ENCODE results near the gene NEURL2.
"Not testable (repeated sequence)": the region's sequence is repeated elsewhere in the genome, so short reads cannot be mapped to it uniquely, and the experiment has no call there.

Gene NEURL2

DNA sequence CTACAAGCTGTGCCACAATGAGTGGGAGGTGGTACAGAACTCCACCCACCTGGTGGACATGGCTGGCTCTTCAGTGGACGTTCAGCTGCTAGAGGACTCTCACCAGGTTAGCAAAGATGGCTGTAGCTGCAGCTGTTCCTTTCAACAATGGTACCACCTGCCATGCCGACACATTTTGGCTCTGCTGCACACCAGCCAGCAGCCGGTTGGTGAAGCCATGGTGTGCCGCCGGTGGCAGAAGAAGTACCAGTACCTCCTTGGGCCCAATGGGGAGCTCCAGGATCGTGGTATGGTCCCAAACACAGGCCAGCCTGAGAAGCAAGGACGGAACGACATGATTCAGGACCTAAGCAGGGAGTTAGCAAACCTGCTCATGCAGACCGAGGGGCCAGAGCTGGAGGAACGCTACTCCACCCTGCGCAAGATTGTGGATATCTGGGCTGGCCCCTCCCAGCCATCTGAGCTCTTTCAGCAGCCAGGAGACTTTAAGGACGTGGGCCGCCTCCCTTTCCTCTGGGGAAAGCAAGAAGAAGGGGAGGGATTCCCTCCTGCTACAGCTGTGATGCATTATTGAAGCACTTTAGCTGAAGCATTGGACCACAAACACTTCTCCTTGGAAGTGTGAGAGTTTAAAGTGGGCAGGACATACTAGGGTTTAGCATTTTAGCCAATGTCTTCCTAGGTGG lies 12.8 kb downstream of the NEURL2 start:
- H3K9me3 ChIP-seq (replicated peaks in 1 of 11), result no peaks in the 10 kb centered on the region
- peaks cover 31 to 53% (median 43%) of the 10 kb centered on the region in 11 experiments for H3K36me3 ChIP-seq
- no peaks in the 10 kb centered on the region for H3K27me3 ChIP-seq
- H3K9ac ChIP-seq, result no peak overlapping the region; a peak in 1 of 22 replicates
- H4K20me1 ChIP-seq, result peaks cover 0 to 25% (median 2%) of the 10 kb centered on the region in 11 experiments; a peak in 9 of 22 replicates
- no peak overlapping the region for H3K4me2 ChIP-seq
- no peak for TF ChIP-seq Cebpa-rat (IDR thresholded peaks at IDR 0.05)
- no peak overlapping the region for H3K4me3 ChIP-seq
- peaks cover 9 to 26% (median 20%) of the 10 kb centered on the region in 10 experiments for H3K4me1 ChIP-seq
- H3K27ac ChIP-seq, result no peak overlapping the region

DNA sequence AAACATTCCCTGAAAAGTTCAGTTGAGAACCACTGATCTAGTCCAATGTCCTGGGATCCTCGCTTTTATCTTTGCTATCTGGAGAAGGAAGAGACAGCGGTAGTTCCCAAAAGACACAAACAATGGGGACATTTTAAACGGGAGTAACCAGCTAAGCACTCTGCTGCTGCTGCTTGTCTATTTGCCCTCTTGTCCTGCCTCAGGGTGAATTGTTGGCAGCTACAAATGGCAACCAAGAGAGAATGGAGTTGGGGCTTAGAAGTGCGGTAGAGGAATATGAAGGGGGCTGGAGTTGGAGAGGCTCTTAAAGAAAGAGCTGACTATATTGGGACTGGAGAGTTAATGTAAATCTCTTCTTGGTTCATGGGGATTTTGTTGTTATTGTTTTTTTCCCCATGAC lies 16.4 kb downstream of the NEURL2 start:
- no peaks in the 10 kb centered on the region for H3K27me3 ChIP-seq
- no peak overlapping the region for H3K4me2 ChIP-seq
- TF ChIP-seq Cebpa-rat (IDR thresholded peaks at IDR 0.05), result no peak
- H3K36me3 ChIP-seq, result peaks cover 19 to 58% (median 37%) of the 10 kb centered on the region in 11 experiments
- H3K4me1 ChIP-seq, result no peaks in the 10 kb centered on the region
- no peak overlapping the region for H3K4me3 ChIP-seq
- H3K9ac ChIP-seq, result no peak overlapping the region
- peaks cover 0 to 18% (median 0%) of the 10 kb centered on the region in 11 experiments; a peak in 1 of 22 replicates for H4K20me1 ChIP-seq
- no peak overlapping the region for H3K27ac ChIP-seq
- no peaks in the 10 kb centered on the region for H3K9me3 ChIP-seq (replicated peaks in 1 of 11)

DNA sequence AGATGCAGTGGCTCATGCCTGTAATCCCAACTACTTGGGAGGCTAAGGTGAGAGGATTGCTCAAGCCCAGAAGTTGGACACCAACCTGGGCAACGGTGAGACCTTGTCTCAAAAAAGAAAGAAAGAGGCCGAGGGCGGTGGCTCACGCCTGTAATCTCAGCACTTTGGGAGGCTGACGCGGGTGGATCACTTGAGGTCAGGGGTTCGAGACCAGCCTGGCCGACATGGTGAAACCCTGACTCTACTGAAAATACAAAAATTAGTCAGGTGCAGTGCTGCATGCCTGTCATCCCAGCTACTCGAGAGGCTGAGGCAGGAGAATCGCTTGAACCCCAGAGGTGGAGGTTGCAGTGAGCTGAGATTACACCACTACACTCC lies 16.9 kb downstream of the NEURL2 start:
- H3K4me3 ChIP-seq; H3K27ac ChIP-seq; H3K27me3 ChIP-seq; H3K9ac ChIP-seq; H3K4me2 ChIP-seq; H3K9me3 ChIP-seq (replicated peaks in 1 of 11); H3K4me1 ChIP-seq: not testable (repeated sequence)
- peaks cover 0 to 18% (median 0%) of the 10 kb centered on the region in 11 experiments; a peak in 1 of 22 replicates for H4K20me1 ChIP-seq
- peaks cover 19 to 59% (median 37%) of the 10 kb centered on the region in 11 experiments for H3K36me3 ChIP-seq

DNA sequence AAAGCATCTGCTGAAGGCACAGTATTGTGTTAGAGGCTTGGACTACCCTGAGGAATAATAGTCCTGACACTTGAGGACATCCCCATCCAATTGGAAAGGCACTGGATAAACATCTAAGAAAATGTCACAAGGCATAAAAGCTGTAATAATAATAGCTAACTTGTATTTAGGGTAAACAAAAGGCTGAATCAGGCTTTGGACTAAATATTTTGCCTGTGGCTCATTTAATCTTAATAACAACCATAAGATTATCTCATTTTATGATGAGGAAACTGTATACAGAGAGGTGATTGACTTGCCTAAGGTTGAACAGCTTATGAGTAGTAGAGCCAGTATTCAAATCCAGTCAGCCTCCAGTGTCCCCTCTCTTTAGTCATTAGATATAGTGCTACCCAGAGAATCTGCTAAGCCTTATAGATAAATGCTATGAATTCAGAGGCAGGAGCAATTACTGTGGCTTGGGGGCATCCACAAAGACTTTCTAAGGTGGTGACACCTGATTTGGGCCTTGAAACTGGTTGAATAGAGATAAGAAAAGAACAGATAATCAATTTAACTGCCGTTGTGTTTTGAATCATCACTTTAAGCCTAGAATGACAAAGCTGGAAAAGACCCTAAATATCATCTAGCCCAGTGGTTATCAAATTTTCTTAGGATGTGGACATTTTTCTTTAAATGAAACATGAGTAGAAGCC lies 17.5 kb downstream of the NEURL2 start:
- Histone ChIP-seq H3K9ac (no peak overlapping the region), H3K4me3 (no peak overlapping the region), H3K9me3 (replicated peaks in 1 of 11) (no peaks in the 10 kb centered on the region), H4K20me1 (peaks cover 0 to 18% (median 0%) of the 10 kb centered on the region in 11 experiments; a peak in 1 of 22 replicates), H3K4me2 (no peak overlapping the region), H3K27me3 (no peaks in the 10 kb centered on the region), H3K27ac (no peak overlapping the region), H3K36me3 (peaks cover 19 to 56% (median 32%) of the 10 kb centered on the region in 11 experiments), H3K4me1 (no peaks in the 10 kb centered on the region)
- TF ChIP-seq Cebpa-rat (IDR thresholded peaks at IDR 0.05), result no peak

DNA sequence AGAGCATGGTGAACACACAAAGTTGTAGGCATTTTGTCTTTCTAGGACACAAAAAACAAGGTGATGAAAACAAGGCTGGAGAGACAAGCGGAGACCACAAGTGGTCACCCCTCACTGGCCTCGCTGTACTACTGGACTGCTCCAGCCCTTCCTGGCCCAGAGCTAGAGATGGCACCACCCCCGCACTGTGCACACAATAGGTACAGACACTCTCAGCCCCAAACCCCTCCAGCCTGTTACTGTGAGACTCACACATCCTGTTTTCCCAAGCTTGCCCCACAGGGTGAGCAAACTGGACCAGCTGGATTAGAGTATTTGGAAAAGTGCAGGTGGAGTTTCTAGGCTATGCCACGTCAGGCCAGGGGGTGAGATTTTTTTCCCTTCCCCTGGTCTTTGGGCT lies 18.4 kb downstream of the NEURL2 start:
- Histone ChIP-seq H3K4me3 (no peak overlapping the region), H3K27me3 (no peaks in the 10 kb centered on the region), H3K27ac (no peak overlapping the region), H3K4me1 (no peaks in the 10 kb centered on the region), H3K4me2 (no peak overlapping the region), H3K9me3 (replicated peaks in 1 of 11) (no peaks in the 10 kb centered on the region), H4K20me1 (peaks cover 0 to 11% (median 0%) of the 10 kb centered on the region in 11 experiments; a peak in 1 of 22 replicates), H3K9ac (no peak overlapping the region), H3K36me3 (peaks cover 10 to 47% (median 23%) of the 10 kb centered on the region in 11 experiments)
- TF ChIP-seq Cebpa-rat (IDR thresholded peaks at IDR 0.05), result no peak

DNA sequence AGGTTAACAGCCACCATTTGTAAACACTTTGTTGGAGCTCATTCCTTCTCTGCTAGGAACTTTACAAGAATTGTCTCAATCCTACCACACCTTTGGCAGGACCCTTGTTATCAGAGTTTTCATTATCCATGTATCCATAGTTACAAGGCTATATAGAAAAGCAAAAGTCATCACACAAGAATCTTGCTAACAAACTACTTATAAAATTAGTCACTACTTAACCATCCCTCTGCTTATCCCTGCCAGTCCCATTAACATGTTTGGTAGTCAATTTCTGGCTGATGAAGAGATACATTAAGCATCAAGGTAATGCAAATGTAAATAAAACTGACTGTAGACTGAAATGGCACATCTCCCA lies 23.2 kb downstream of the NEURL2 start:
- no peak overlapping the region for H3K4me3 ChIP-seq
- H3K4me1 ChIP-seq, result peaks cover 0 to 9% (median 0%) of the 10 kb centered on the region in 10 experiments; a peak in 2 of 20 replicates
- no peaks in the 10 kb centered on the region for H3K9me3 ChIP-seq (replicated peaks in 1 of 11)
- H3K27ac ChIP-seq, result no peak overlapping the region
- H3K36me3 ChIP-seq, result peaks cover 0 to 24% (median 4%) of the 10 kb centered on the region in 11 experiments; a peak in 10 of 22 replicates
- no peak for TF ChIP-seq Cebpa-rat (IDR thresholded peaks at IDR 0.05)
- no peak overlapping the region for H3K9ac ChIP-seq
- no peak overlapping the region for H3K4me2 ChIP-seq
- no peaks in the 10 kb centered on the region for H3K27me3 ChIP-seq
- H4K20me1 ChIP-seq, result peaks cover 0 to 4% (median 0%) of the 10 kb centered on the region in 11 experiments; a peak in 1 of 22 replicates

DNA sequence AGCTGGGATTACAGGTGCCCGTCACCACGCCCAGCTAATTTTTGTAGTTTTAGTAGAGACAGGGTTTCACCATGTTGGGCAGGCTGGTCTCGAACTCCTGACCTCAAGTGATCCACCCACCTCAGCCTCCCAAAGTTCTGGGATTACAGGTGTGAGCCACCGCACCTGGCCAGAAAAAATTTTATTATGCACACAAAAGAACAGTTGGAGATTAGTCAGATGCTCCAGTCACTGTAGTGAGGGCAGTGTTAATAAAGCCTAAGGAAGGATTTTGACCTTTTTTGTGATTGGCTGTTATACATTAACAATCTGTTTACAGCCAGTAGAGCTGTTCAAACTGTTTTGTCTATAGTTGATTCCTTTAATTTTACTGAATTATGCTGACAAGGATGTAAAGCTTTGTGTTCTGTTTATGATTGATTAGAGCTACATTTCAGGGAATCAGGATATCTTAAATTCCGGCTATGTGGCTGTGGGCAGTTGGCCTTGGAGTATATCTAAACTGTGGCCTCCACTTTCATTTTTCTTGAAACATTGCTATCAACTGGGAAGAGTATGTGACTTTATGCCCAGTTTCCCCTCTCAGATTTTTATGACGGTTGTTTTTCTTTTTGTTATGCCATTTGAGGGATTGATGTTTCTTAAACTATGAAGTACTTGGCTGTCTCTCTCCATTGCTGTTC lies 23.7 kb downstream of the NEURL2 start:
- H3K27ac ChIP-seq, result no peak overlapping the region
- no peak overlapping the region for H3K4me2 ChIP-seq
- H3K4me1 ChIP-seq, result peaks cover 0 to 9% (median 0%) of the 10 kb centered on the region in 10 experiments; a peak in 2 of 20 replicates
- no peak overlapping the region for H3K4me3 ChIP-seq
- H4K20me1 ChIP-seq, result peaks cover 0 to 4% (median 0%) of the 10 kb centered on the region in 11 experiments; a peak in 1 of 22 replicates
- no peak for TF ChIP-seq Cebpa-rat (IDR thresholded peaks at IDR 0.05)
- H3K9me3 ChIP-seq (replicated peaks in 1 of 11), result no peaks in the 10 kb centered on the region
- no peak overlapping the region for H3K9ac ChIP-seq
- peaks cover 0 to 19% (median 0%) of the 10 kb centered on the region in 11 experiments; a peak in 8 of 22 replicates for H3K36me3 ChIP-seq
- H3K27me3 ChIP-seq, result no peaks in the 10 kb centered on the region

DNA sequence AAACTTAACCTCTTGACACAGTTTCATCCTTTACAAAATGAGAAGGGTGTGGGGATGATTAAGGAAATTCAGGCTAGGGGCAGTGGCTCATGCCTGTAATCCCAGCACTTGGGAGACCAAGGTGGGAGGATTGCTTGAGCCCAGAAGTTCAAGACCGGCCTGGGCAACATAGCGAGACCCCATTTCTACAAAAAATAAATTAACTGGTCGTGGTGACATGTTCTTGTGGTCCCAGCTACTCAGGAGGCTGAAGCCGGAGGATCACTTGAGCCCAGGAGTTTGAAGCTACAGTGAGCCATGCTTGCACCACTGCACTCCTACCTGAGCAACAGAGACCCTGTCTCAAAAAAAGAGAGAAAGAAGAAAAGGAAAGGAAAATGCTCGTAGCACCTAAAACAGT lies 24.6 kb downstream of the NEURL2 start:
- Histone ChIP-seq H3K27ac (no peak overlapping the region), H3K9me3 (replicated peaks in 1 of 11) (no peaks in the 10 kb centered on the region), H3K4me2 (no peak overlapping the region), H3K4me1 (peaks cover 0 to 9% (median 0%) of the 10 kb centered on the region in 10 experiments; a peak in 3 of 20 replicates), H4K20me1 (peaks cover 0 to 4% (median 0%) of the 10 kb centered on the region in 11 experiments; a peak in 1 of 22 replicates), H3K9ac (no peak overlapping the region), H3K4me3 (no peak overlapping the region), H3K27me3 (no peaks in the 10 kb centered on the region), H3K36me3 (peaks cover 0 to 16% (median 0%) of the 10 kb centered on the region in 11 experiments; a peak in 7 of 22 replicates)
- no peak for TF ChIP-seq Cebpa-rat (IDR thresholded peaks at IDR 0.05)

Measured in BLaER1 treated with 17β-estradiol and CSF1 and Interleukin-3, amounts not matched to agents 10 nM and 100 nM (cell line).